Measurements from ENCODE around the gene CLEC20A. TPM values are rescaled to one million over a fixed set of nuclear protein-coding genes. Genes with fewer than 3 reads are reported as not detected.

Gene CLEC20A
- total RNA-seq, 4 donors from 2014 or later = not detected

DNA sequence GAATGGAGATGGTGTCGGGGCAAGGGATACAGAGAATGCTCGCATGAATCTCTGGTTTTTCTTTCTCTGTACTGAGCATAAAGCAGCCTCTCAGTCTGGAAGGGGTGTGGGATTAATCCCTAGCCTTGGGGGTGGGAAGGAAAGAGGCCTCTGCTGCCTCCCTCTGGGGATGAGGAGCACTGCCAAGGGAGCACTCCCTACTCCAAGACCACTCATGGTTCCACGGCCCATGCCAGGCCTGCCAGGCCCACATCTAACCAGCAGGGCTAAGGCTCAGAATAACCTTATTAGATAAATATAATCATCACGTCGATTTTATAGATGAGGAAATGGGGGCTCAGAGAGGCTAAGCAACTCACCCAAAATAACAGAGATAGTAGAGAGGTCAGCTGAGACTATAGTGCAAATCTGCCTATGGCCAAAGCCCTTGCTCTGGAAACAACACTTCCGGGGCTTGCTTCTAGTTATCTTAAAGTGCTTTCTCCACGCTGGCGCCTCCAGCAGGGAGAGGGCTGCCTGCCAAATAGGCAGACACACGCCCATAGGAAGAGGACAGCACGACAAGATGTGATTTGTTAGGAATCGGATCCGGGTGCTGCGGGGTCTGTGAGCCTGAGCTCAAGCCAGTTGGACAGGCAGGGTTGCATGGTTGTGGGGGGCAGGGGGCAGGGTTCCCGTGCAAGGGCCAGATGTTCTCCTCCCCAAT, 16.7 kb upstream of the CLEC20A start:
- Histone ChIP-seq H3K27ac (no peak overlapping the region), H3K27me3 (no peaks in the 10 kb centered on the region), H3K9me3 (no peaks in the 10 kb centered on the region), H3K4me3 (no peak overlapping the region), H3K4me1 (no peaks in the 10 kb centered on the region), H3K36me3 (no peaks in the 10 kb centered on the region)
- DNase-seq = no peak
- intact Hi-C loops (cut with DNase I; ENCODE audit: low total_unique reads) = no loop called here
- TF ChIP-seq, protein P1, sequence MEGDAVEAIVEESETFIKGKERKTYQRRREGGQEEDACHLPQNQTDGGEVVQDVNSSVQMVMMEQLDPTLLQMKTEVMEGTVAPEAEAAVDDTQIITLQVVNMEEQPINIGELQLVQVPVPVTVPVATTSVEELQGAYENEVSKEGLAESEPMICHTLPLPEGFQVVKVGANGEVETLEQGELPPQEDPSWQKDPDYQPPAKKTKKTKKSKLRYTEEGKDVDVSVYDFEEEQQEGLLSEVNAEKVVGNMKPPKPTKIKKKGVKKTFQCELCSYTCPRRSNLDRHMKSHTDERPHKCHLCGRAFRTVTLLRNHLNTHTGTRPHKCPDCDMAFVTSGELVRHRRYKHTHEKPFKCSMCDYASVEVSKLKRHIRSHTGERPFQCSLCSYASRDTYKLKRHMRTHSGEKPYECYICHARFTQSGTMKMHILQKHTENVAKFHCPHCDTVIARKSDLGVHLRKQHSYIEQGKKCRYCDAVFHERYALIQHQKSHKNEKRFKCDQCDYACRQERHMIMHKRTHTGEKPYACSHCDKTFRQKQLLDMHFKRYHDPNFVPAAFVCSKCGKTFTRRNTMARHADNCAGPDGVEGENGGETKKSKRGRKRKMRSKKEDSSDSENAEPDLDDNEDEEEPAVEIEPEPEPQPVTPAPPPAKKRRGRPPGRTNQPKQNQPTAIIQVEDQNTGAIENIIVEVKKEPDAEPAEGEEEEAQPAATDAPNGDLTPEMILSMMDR (IDR thresholded peaks at IDR 0.05) = no peak
- TF ChIP-seq POLR2A (IDR thresholded peaks at IDR 0.05) = no peak

DNA sequence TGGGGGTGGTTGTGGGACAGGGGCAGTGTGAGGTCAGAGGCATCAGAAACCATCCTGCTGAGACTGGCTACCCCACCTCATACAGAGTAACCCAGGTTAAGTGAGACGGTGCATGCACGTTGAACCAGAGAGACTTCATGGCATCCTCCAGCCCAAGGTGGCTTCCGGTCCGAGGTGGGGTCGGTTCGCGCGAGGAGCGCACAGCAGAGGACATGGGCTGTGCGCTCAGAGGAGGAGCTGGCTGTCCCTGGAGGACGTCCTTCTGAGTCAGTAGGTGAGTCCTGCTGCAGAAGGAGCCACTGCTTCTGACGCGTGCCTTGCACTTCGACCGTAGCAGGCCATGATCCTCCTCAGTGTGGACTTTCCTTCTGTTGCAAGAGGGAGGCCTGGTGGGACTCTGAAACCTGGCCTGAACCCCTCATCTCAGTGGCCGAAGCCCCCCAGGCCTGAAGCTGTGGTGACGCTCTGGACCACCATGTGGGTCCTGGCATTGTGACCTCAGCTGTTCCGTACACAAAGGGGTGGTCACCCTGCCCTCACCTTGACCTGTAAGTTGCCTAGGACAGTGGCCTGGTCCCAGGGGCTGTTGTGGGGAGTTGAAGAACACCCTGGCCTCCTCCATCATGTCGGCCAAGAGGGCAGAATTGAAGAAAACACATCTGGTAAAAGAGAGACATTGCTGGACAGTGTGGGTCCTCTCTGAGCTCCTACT, 16.0 kb upstream of the CLEC20A start, which contains the start of gene TEX35:
TEX35 (plus strand) TSS at position 544 of the 712 bp plus-strand sequence; CDS start at position 624, 80 bp downstream.
- H3K27ac ChIP-seq = no peak within 1 kb of the TSS
- no peaks in the 10 kb centered on the region for H3K9me3 ChIP-seq
- intact Hi-C loops (cut with DNase I; ENCODE audit: low total_unique reads) = no loop called here
- no peaks in the 10 kb centered on the region for H3K27me3 ChIP-seq
- no peak for DNase-seq
- no peak for TF ChIP-seq POLR2A (IDR thresholded peaks at IDR 0.05)
- no peak within 1 kb of the TSS for H3K4me3 ChIP-seq
- no peaks in the 10 kb centered on the region for H3K4me1 ChIP-seq
- no peaks in the 10 kb centered on the region for H3K36me3 ChIP-seq

GRCh38 chr1:178510155-178510554, 13.4 kb upstream of the CLEC20A start:
- intact Hi-C loops (cut with DNase I; ENCODE audit: low total_unique reads) = no loop called here
- no peaks in the 10 kb centered on the region for H3K4me1 ChIP-seq
- DNase-seq = no peak
- H3K9me3 ChIP-seq = no peaks in the 10 kb centered on the region
- TF ChIP-seq, protein P1 (IDR thresholded peaks at IDR 0.05) = no peak
- no peak for TF ChIP-seq POLR2A (IDR thresholded peaks at IDR 0.05)
- H3K27me3 ChIP-seq = no peaks in the 10 kb centered on the region
- no peaks in the 10 kb centered on the region for H3K36me3 ChIP-seq
- no peak overlapping the region for H3K4me3 ChIP-seq
- no peak overlapping the region for H3K27ac ChIP-seq

- H3K4me1 ChIP-seq = no peaks in the 10 kb centered on the region
- no peak for DNase-seq
- no peaks in the 10 kb centered on the region for H3K27me3 ChIP-seq
- TF ChIP-seq POLR2A (IDR thresholded peaks at IDR 0.05) = no peak
- TF ChIP-seq, protein P1 (IDR thresholded peaks at IDR 0.05) = no peak
- H3K4me3 ChIP-seq = no peak overlapping the region
- no peaks in the 10 kb centered on the region for H3K36me3 ChIP-seq
- intact Hi-C loops (cut with DNase I; ENCODE audit: low total_unique reads) = no loop called here
- H3K27ac ChIP-seq = no peak overlapping the region
- no peaks in the 10 kb centered on the region for H3K9me3 ChIP-seq
Observed at GRCh38 chr1:178509414-178510007, 12.7 kb upstream of the CLEC20A start.

GRCh38 chr1:178506669-178507068, 9.9 kb upstream of the CLEC20A start:
- intact Hi-C loops (cut with DNase I; ENCODE audit: low total_unique reads) = no loop called here
- no peak for DNase-seq
- H3K9me3 ChIP-seq = no peaks in the 10 kb centered on the region
- H3K36me3 ChIP-seq = no peaks in the 10 kb centered on the region
- H3K27ac ChIP-seq = no peak overlapping the region
- no peak overlapping the region for H3K4me3 ChIP-seq
- no peak for TF ChIP-seq POLR2A (IDR thresholded peaks at IDR 0.05)
- TF ChIP-seq, protein P1 (IDR thresholded peaks at IDR 0.05) = no peak
- no peaks in the 10 kb centered on the region for H3K4me1 ChIP-seq
- H3K27me3 ChIP-seq = no peaks in the 10 kb centered on the region

All from uterus (tissue), 4 donors.